ENCODE data around the gene ITGB1.
A peak's percentile ranks its signal among the peaks of the same experiment; 100 is the strongest.
"Not testable (repeated sequence)": the region's sequence is repeated elsewhere in the genome, so short reads cannot be mapped to it uniquely, and the experiment has no call there.

The ITGB1 gene

DNA sequence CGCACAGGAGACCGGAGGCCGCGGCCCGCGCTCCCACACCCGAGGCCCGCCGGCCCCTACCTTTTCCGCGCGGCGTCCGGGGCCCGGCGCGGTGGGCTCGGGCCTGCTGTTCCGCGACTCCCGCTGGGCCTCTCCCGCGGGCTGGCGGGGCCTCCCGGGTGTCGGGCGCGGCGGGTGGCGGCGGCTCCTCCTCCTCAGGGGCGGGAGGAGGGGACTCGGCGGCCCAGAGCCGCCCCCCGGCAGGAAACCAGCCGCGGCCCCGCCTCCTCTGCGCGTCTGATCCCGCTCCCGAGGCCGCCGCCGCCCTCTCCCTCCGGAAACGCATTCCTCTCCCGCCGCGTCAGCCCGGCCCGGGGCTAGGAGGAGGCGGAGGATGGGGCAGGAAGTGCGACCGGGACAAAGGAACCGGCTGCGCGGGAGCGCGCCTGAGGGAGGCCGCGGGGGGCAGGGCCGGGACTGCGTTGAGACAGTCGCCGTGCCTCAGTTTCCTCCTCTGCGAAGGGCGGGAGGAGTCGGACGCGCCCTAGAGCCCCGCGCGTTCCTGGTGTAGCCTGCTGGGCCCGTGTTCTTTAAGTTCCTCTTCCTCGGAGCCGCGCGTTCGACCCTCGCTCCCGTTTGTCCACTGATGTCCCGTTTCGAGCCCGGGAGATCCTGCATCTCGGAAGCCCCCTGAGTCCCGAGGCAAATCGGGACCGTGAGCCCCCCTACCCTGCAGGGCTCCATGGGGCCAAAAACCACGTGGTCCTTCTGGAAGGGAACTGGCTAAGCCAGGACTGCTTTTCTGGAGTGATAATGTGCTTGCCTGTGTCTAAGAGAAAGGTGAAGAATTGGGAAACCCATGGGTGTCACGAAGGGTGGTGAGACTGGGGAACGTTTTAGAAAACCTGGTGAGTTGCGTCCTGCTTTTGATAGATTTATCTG is at the start of gene ITGB1:
Gene ITGB1, minus strand, starts transcription at position 146 of the 921 bp plus-strand sequence. CDS start 22,672 bp downstream, outside the sequence.
- DNase-seq: peak; percentile 76 to 81

DNA sequence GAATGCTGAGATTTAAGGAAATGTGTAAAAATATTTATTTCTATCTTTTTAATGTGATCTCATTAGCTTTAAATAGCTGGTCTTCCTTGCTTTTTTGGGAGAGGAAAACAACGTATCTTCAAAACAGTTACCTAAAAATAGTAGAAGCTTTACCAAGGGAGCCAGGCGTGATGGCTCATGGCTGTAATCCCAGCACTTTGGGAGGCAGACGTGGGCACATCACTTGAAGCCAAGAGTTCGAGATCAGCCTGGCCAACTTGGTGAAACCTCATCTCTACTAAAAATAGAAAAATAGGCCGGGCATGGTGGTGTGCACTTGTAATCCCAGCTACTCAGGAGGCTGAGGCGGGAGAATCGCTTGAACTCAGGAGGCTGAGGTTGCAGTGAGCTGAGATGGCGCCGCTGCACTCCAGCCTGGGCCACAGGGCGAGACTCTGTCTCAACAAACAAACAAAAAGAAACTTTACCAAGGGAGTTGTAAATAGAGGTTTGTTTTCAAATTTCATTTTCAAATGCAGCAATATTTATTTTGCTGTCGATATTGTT is 48.4 kb upstream of the ITGB1 start:
- no peak for DNase-seq

DNA sequence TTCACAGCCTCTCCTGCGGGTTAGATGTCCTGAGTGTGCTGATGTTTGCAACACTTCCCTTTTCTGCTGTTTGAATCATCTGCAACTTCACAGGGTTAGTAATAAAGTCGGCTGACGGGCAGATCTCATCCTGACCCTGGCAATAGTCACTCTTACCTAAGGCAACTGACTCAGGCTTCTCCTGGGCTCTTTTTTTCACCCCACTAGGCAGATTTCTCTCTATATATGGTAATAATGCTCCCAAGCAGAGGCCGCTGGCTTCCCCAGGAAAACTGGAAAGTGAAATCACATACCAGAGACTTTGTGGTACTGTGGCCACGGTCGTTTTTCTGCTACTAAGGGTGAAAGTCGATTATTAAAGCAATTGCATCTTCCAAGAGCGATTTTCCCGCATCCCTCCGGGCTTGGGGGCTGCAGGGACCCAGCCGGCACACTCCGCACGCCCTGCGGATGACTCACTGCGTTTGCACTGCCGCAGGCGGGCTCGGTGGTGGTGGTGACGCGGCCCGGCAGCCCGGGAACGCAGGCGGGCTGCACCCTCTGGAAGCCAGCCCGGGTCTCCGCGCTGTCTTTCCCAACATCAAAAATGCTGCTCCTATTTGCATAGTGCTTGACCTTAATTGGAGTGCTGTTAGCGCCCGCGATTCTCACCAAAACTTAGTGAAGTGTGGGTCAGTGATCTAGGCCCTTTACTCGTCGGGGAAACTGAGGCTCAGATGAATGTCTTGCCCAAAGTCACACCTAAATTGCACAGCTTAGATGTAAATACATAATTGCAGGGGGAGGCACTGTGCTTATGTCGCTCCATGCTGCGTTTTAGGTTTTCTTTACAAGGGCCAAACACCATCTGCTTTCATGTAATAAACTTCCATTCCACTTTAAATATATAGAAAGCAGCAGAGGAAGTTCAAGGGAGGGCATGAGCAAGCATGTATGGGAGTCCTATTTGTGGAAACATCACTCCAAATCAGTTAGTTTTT is 47.6 kb upstream of the ITGB1 start:
- peak in 1 of 2 donors; percentile 32 for DNase-seq

- no peak for DNase-seq
Measured at GRCh38 chr10:33001908-33002492, 44.0 kb upstream of the ITGB1 start.

DNA sequence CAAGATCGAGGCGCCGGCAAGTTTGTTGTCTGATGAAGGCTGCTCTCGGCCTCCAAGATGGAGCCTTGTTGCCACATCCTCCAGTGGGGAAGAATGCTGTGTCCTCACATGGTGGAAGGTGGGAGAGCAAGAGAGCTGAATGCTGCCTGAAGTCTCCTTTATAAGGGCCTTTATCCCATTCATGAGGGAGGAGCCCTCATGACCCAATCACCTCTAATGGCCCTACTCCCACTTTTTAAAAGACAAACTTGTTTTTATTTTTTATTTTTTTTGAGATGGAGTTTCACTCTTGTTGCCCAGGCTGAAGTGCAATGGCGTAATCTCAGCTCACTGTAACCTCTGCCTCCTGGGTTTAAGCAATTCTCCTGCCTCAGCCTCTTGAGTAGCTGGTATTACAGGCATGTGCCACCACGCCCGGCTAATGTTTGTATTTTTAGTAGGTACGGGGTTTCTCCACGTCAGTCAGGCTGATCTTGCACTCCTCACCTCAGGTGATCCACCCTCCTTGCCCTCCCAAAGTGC is 40.1 kb upstream of the ITGB1 start:
- not testable (repeated sequence) for DNase-seq

DNA sequence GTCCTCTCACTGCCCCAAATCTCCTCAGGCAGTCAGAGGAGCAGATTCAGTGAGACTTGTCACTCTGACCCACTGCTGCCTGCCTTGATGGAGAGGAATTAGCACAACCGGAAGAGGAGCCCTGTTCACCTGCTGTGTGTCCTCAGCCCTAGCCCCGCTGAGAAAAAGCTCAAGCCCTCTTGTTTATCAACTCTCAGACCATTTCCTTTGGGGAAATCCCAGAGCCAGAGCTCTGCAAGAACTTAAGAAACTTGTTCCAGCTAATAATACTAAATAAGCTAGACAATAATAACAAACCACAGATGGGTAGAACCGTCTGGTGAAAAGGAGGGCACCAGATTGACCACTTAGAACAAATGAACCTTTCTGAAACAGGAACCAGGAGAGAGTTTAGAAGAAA is 37.7 kb upstream of the ITGB1 start:
- DNase-seq: no peak

- no peak for DNase-seq
Measured at GRCh38 chr10:32995066-32995622, 37.1 kb upstream of the ITGB1 start.

DNA sequence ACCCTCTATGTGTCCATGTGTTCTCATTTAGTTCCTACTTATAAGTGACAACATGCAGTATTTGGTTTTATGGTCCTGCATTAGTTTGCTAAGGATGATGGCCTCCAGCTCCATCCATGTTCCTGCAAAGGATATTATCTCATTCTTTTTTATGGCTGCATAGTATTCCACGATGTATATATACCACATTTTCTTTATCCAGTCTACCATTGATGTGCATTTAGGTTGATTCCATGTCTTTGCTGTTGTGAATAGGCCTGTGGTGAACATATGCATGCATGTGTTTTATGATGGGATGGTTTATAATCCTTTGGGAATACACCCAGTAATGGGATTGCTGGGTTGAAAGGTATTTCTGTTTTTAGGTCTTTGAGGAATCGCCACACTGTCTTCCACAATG is 36.6 kb upstream of the ITGB1 start:
- DNase-seq: not testable (repeated sequence)

DNA sequence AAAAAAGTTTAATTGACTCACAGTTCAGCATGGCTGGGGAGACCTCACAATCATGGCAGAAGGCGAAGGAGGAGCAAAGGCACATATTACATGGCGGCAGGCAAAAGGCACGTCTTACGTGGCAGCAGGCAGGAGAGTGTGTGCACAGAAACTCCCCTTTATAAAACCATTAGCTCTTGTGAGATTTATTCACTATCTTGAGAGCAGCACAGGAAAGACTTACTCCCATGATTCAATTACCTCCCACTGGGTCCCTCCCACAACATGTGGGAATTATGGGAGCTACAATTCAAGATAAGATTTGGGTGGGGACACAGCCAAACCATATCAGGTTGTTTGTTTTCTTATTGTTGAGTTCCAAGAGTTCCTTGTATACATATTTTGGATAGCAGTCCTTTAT is 34.3 kb upstream of the ITGB1 start:
- not testable (repeated sequence) for DNase-seq

DNA sequence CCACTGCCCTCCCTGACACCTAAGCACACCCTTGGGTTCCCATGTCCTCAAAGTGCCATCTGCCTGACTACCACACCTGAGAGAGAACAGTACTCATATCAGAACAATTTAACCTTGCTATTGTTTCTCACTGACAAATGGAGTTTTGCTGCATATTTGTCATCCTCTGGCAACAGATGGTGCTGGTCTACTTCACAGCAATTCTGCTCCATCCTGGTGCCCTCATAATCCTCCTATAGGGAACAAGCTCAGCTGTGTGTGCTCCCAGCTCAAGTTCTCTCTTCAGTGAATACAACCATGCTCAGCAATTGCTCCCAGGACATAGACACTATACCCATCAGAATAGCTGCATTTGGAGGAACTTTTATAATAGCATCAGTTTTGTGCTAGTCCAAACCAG is 32.8 kb upstream of the ITGB1 start:
- no peak for DNase-seq

- DNase-seq: no peak
Measured at GRCh38 chr10:32988604-32989003, 30.6 kb upstream of the ITGB1 start.

GRCh38 chr10:32987172-32987571 is 29.1 kb upstream of the ITGB1 start:
- DNase-seq: no peak

DNA sequence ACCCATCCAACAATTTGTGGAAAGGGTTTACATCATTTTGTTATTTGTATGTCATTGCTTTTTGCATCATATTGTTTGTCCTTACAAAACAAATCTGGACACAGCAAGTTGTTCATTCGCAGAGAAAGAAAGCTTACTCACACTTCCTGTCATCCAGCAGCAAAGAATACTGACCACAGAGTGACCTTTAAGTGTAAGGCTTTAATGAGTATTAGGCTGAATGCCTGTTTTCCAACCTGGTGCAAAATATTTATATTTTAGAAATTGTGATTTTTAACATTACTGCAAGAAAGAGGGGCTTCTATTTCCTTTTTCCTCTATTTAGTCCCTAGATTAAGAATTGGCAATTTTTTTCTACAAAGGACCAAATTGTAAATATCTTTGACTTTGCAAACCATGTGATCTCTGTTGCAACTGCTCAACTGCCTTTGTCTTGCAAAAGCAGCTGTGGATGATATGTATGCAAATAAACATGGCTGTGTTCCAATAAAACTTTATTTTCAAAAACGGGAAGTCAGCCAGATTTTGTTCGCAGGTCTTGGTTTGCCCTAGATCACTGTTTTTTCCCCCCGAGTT is 27.8 kb upstream of the ITGB1 start:
- DNase-seq: no peak

DNA sequence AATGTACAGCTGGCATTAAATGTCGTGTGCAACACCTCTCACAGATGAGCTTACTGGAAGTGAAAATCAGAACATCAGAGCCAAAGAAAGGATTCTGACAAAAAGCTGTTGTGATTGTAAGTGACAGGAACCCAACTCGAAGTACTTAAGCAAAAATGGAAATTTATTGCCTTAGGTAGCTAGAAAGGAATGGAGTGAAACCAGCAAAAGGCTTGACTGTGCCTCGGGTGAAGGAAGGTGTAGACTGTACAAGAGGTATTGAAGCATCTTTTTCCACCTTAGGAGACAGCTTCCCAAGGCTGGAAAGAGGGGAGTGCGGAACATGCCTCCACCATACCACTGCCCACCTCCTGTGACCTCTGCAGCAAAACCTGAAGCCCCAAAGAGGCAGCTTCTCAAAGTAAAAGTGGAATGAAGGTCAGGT is 27.3 kb upstream of the ITGB1 start:
- DNase-seq: no peak

GRCh38 chr10:32984003-32984600 is 26.1 kb upstream of the ITGB1 start:
- no peak for DNase-seq

- no peak for DNase-seq
Measured at GRCh38 chr10:32982911-32983909, 25.2 kb upstream of the ITGB1 start.

DNA sequence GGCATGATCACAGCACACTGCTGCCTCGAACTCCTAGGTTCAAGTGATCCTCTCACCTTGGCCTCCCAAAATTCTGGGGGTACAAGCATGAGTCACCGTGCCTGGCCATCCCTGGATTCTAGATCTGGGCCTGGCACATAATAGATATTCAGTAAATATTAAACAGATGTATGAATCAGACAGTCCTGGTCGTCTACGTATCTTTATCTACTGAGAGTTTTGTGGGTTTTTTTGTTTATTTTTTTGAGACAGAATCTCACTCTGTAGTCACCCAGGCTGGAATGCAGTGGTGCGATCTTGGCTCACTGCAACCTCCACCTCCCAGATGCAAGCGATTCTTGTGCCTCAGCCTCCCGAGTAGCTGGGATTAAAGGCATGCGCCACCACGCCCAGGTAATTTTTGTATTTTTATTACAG is 24.3 kb upstream of the ITGB1 start:
- DNase-seq: no peak

- no peak for DNase-seq
Measured at GRCh38 chr10:32981760-32982159, 23.7 kb upstream of the ITGB1 start.

DNA sequence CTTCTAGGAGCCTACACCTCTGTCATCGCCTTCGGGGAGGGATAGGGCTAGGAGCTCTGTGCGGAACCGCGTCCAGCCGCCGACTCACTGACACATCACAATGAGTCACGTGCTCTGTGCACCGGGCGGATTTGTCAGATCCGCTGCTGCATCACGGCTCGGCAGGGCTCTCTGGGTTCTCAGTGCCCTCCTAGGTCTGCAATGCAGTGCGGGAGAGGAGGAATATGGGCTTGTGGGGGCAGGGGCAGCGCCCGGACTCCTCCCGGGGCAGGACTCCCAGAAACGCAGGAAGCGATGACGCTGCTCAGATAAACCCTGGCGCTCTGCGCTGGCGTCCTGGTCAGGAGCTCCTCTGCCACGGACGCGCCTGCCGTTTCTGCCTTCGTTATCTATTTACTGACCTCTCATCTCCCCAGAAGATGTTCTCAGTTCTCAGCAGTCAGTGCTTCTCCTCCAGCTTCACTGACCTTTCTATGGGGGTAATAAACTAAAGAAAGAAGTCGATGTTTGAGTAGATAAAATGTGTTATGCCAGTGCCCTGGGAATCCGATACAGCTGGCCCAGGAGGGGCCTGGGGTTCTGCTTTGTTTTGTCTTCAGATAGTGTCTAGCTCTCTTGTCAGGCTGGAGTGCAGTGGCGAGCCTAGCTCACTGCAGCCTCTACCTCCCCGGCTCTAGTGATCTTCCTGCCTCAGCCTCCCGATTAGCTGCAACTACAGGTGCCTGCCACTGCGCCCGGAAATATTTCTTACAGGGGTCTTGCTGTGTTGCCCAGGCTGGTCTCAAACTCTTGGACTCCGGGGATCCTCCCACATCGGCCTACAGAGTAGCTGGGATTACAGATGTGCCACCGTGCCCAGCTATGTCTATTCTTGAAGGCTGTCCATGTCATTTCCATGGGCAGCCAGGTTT is 22.8 kb upstream of the ITGB1 start:
- peak; percentile 66 to 70 for DNase-seq

Measured in stimulated activated CD4-positive, alpha-beta T cell treated with anti-CD3 and anti-CD28 coated beads, Interleukin-2, amount 100 ng/mL, for 48 hours (primary cell).